Ovary (tissue), 9 donors: Measurements from ENCODE around the gene GNPDA2. TPM values are rescaled to one million over a fixed set of nuclear protein-coding genes. Genes with fewer than 3 reads are reported as not detected.

Source experiments
- DNase-seq, 5 donors: peaks; one replicate each; pipeline ENCODE4 v3.0.0-alpha.2; 2019 to 2020
- H3K27ac ChIP-seq, 2 donors: fragments of 200-600 bp; one replicate each; pipeline versions ENCODE4 v1.5.1 to v1.8.0; 2019 to 2022
- H3K27me3 ChIP-seq: fragments of 200-600 bp; one replicate; pipeline ENCODE4 v1.8.0; 2022
- H3K36me3 ChIP-seq: fragments of 200-600 bp; sonication (generic); one replicate; pipeline ENCODE4 v1.5.1; 2019
- H3K4me1 ChIP-seq: one replicate; pipeline ENCODE4 v1.8.1; 2013; ENCODE audit warnings: mild to moderate bottlenecking, moderate library complexity; ENCODE audit not compliant: insufficient read depth
- H3K4me3 ChIP-seq: fragments of 200-600 bp; sonication (generic); one replicate; pipeline ENCODE4 v1.5.1; 2017
- H3K9me3 ChIP-seq, 2 donors: fragments of 200-600 bp in 1 of 2; sonication (generic) in 1 of 2; one replicate each; pipeline versions ENCODE4 v1.5.1 to v1.8.1; 2013 to 2019; ENCODE audit warnings: mild to moderate bottlenecking in 1 of 2, moderate library complexity in 1 of 2
- CTCF ChIP-seq, 3 donors: fragments of 450-650 bp in 2 of 3; fragments of 200-600 bp in 1 of 3; IDR thresholded peaks; one replicate each; pipeline versions ENCODE4 v1.5.1 to v1.8.0; 2016 to 2022; ENCODE audit warnings: antibody characterized with exemption in 3 of 3, mild to moderate bottlenecking in 1 of 3
- EP300 ChIP-seq: sonication (generic); formaldehyde crosslinking; IDR thresholded peaks from one replicate; pipeline ENCODE4 v1.6.1; 2017; ENCODE audit warnings: antibody characterized with exemption
- POLR2A ChIP-seq: fragments of 450-650 bp; IDR thresholded peaks from one replicate; pipeline ENCODE4 v1.6.1; 2017; ENCODE audit warnings: antibody characterized with exemption, mild to moderate bottlenecking, moderate library complexity
- WGBS, 3 donors: extraction: QIAGEN DNeasy Blood & Tissue Kit in 1 of 3; methylation state at CpG; one replicate each; pipeline versions ENCODE4 v1.1.5 to v1.1.7; 2013 to 2017; 5-methylcytosine and 5-hydroxymethylcytosine counted together
- intact Hi-C, 4 donors: fragments of 100-400 bp; cut with DNase I; formaldehyde crosslinking; loops; one replicate each; pipeline versions ENCODE4 v1.11.0 to v1.15.1; 2022 to 2023
- polyA plus RNA-seq, 2 donors: library from polyadenylated mRNA; stranded (reverse); fragments of 200-250 nt in 1 of 2; fragments of 350-450 nt in 1 of 2; fragmentation: Illumina TruSeq in 1 of 2; extraction: RNeasy Lipid Tissue Mini Kit (QIAGEN cat#74804) in 1 of 2; gene quantifications; one replicate each; pipeline ENCODE4 v1.2.3, GENCODE V29; 2013 to 2014
- total RNA-seq, 7 donors: library from RNA; depleted of rRNA in 2 of 7; stranded (reverse); fragments of >200 nt in 2 of 7; fragmentation: NEBNext Ultra II Directional in 3 of 7; extraction: Animal tissue kit (Norgen Biotek cat#: 25700) in 3 of 7; gene quantifications; one replicate each; pipeline versions ENCODE4 v1.1.0 to v1.2.4, GENCODE V29; 2016 to 2023
- donor health status: DM: no; HTN: no; CAD: no; lungs with moderate emphysema.
- donor health status: DM: no; HTN: no; CAD: no.
- donor health status: Bipolar disorder and iron deficiency.
- donor health status: DM: yes; HTN: yes; CAD: no.
- donor health status: DM: no; HTN: no; CAD: no.
- donor health status: DM: yes; HTN: yes; CAD: no.

GNPDA2 gene
- total and polyA plus RNA-seq, 9 donors: 13.1 to 30.3 (median 21.4) TPM

GRCh38 chr4:44679060-44679459, 47.3 kb downstream of the GNPDA2 start:
- intact Hi-C loops: no loop called here
- WGBS, 3 donors: 1 to 5% (median 2%) methylated on average over 3 of the region's 3 CpGs
- Histone ChIP-seq H3K27ac (peak overlapping the region; percentile 71 to 78), H3K4me3 (peak overlapping the region; percentile 90), H3K27me3 (no peaks in the 10 kb centered on the region), H3K9me3 (no peaks in the 10 kb centered on the region), H3K36me3 (no peaks in the 10 kb centered on the region), H3K4me1 (no peaks in the 10 kb centered on the region)
- no peak for DNase-seq
- TF ChIP-seq CTCF (IDR thresholded peaks at IDR 0.05): no peak
- no peak for TF ChIP-seq POLR2A
- TF ChIP-seq EP300: no peak

GRCh38 chr4:44678094-44679041, 48.0 kb downstream of the GNPDA2 start, which contains the start of gene GUF1:
Gene GUF1 (plus strand): TSS chr4:44678420. CDS start chr4:44678623, 203 bp downstream.
- intact Hi-C loops: no loop called here
- Histone ChIP-seq H3K36me3 (no peaks in the 10 kb centered on the region), H3K4me3 (peak within 1 kb of the TSS; percentile 90), H3K4me1 (no peaks in the 10 kb centered on the region), H3K9me3 (no peaks in the 10 kb centered on the region), H3K27me3 (no peaks in the 10 kb centered on the region), H3K27ac (peak within 1 kb of the TSS; percentile 71 to 78)
- 0 to 1% (median 0%) methylated on average over 51 to 57 of the region's 57 CpGs for WGBS, 3 donors
- peak; percentile 85 to 93 (median 87) for DNase-seq
- peak; percentile 62 for TF ChIP-seq POLR2A
- no peak for TF ChIP-seq EP300

GRCh38 chr4:44675366-44675765, 51.0 kb downstream of the GNPDA2 start:
- no peaks in the 10 kb centered on the region for H3K4me1 ChIP-seq
- WGBS, 3 donors: 58 to 75% (median 73%) methylated on average over 5 of the region's 5 CpGs
- intact Hi-C loops: no loop called here
- no peak overlapping the region for H3K27ac ChIP-seq
- no peaks in the 10 kb centered on the region for H3K36me3 ChIP-seq
- no peak for DNase-seq
- H3K9me3 ChIP-seq: no peaks in the 10 kb centered on the region
- no peak for TF ChIP-seq EP300
- no peak for TF ChIP-seq CTCF (IDR thresholded peaks at IDR 0.05)
- TF ChIP-seq POLR2A: no peak
- H3K4me3 ChIP-seq: no peak overlapping the region
- H3K27me3 ChIP-seq: no peaks in the 10 kb centered on the region

- no peak overlapping the region for H3K27ac ChIP-seq
- TF ChIP-seq EP300: no peak
- TF ChIP-seq CTCF (IDR thresholded peaks at IDR 0.05): no peak
- no peak for TF ChIP-seq POLR2A
Observed at GRCh38 chr4:44674471-44674870, 51.9 kb downstream of the GNPDA2 start.

GRCh38 chr4:44671636-44672035, 54.7 kb downstream of the GNPDA2 start:
- Histone ChIP-seq H3K4me1 (no peaks in the 10 kb centered on the region), H3K36me3 (no peaks in the 10 kb centered on the region), H3K27ac (no peak overlapping the region), H3K4me3 (no peak overlapping the region), H3K27me3 (no peaks in the 10 kb centered on the region), H3K9me3 (no peaks in the 10 kb centered on the region)
- intact Hi-C loops: no loop called here
- 89 to 91% (median 90%) methylated on average over 3 of the region's 3 CpGs for WGBS, 3 donors
- no peak for DNase-seq
- TF ChIP-seq EP300 (no peak), POLR2A (no peak), CTCF (IDR thresholded peaks at IDR 0.05) (no peak)

More at GRCh38 chr4:44674471-44674870, 51.9 kb downstream of the GNPDA2 start:
- DNase-seq: no peak
- H3K4me1 ChIP-seq: no peaks in the 10 kb centered on the region
- H3K9me3 ChIP-seq: no peaks in the 10 kb centered on the region
- WGBS, 3 donors: 78 to 91% (median 82%) methylated on average over 1 of the region's 1 CpG
- H3K36me3 ChIP-seq: no peaks in the 10 kb centered on the region
- no peak overlapping the region for H3K4me3 ChIP-seq
- intact Hi-C loops: no loop called here
- H3K27me3 ChIP-seq: no peaks in the 10 kb centered on the region
